ENCODE results near the gene MGAT3. TPM values are rescaled to one million over a fixed set of nuclear protein-coding genes. Genes with fewer than 3 reads are reported as not detected.

The MGAT3 gene
- total RNA-seq, 1 donor = not detected

GRCh38 chr22:39508393-39508792 is 51.6 kb downstream of the MGAT3 start:
- no peak for DNase-seq (ENCODE audit: insufficient read length, low spot score, missing footprints)
- Histone ChIP-seq H3K4me3 (ENCODE audit: insufficient read depth, low read length) (no peak overlapping the region), H3K9me3 (ENCODE audit: low read depth, low read length) (no peaks in the 10 kb centered on the region), H3K4me1 (ENCODE audit: insufficient read depth, low read length) (peaks cover 5% of the 10 kb centered on the region), H3K27me3 (ENCODE audit: insufficient read depth, low read length) (no peaks in the 10 kb centered on the region), H3K36me3 (ENCODE audit: insufficient read depth, low read length) (peaks cover 76% of the 10 kb centered on the region), H3K79me2 (ENCODE audit: insufficient read depth, low read length) (peaks cover 75% of the 10 kb centered on the region), H3K27ac (ENCODE audit: low read depth, low read length) (no peak overlapping the region), H2AFZ (ENCODE audit: low read length) (no peak overlapping the region), H3K4me2 (ENCODE audit: insufficient read depth, low read length) (no peak overlapping the region), H4K20me1 (ENCODE audit: insufficient read depth, low read length) (peaks cover 42% of the 10 kb centered on the region)
- TF ChIP-seq CTCF (IDR thresholded peaks at IDR 0.05; ENCODE audit: extremely low read depth, low read depth, low read length) = no peak

GRCh38 chr22:39510529-39511149 is 53.8 kb downstream of the MGAT3 start:
- peaks cover 11% of the 10 kb centered on the region for H3K4me1 ChIP-seq (ENCODE audit: insufficient read depth, low read length)
- peaks cover 63% of the 10 kb centered on the region for H3K79me2 ChIP-seq (ENCODE audit: insufficient read depth, low read length)
- H3K27ac ChIP-seq (ENCODE audit: low read depth, low read length) = no peak overlapping the region
- no peaks in the 10 kb centered on the region for H3K27me3 ChIP-seq (ENCODE audit: insufficient read depth, low read length)
- TF ChIP-seq CTCF (IDR thresholded peaks at IDR 0.05; ENCODE audit: extremely low read depth, low read depth, low read length) = no peak
- DNase-seq (ENCODE audit: insufficient read length, low spot score, missing footprints) = peak; percentile 3
- no peak overlapping the region for H3K4me2 ChIP-seq (ENCODE audit: insufficient read depth, low read length)
- H3K36me3 ChIP-seq (ENCODE audit: insufficient read depth, low read length) = peaks cover 76% of the 10 kb centered on the region
- H3K9me3 ChIP-seq (ENCODE audit: low read depth, low read length) = no peaks in the 10 kb centered on the region
- no peak overlapping the region for H2AFZ ChIP-seq (ENCODE audit: low read length)
- no peak overlapping the region for H3K4me3 ChIP-seq (ENCODE audit: insufficient read depth, low read length)
- peaks cover 48% of the 10 kb centered on the region for H4K20me1 ChIP-seq (ENCODE audit: insufficient read depth, low read length)

DNA sequence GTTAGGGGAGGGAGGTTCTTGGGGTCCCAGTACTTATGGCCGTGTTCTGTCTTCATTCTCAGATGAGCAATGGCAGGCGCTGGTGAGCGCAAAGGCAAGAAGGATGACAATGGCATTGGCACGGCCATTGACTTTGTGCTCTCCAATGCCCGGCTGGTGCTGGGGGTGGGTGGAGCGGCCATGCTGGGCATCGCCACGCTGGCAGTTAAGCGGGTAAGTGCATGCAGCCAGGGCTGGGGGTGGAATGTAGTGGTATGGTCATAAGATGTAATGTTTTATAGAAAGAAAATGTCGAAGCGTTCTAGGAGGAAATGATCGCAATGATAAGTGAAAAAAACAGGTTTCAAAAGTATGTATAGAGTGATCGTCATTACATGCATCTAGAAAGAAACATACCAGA is 54.4 kb downstream of the MGAT3 start:
- no peak for TF ChIP-seq CTCF (IDR thresholded peaks at IDR 0.05; ENCODE audit: extremely low read depth, low read depth, low read length)
- Histone ChIP-seq H2AFZ (ENCODE audit: low read length) (no peak overlapping the region), H3K9me3 (ENCODE audit: low read depth, low read length) (no peaks in the 10 kb centered on the region), H3K27me3 (ENCODE audit: insufficient read depth, low read length) (no peaks in the 10 kb centered on the region), H3K4me1 (ENCODE audit: insufficient read depth, low read length) (peaks cover 11% of the 10 kb centered on the region), H3K36me3 (ENCODE audit: insufficient read depth, low read length) (peaks cover 73% of the 10 kb centered on the region), H3K79me2 (ENCODE audit: insufficient read depth, low read length) (peaks cover 60% of the 10 kb centered on the region), H3K4me3 (ENCODE audit: insufficient read depth, low read length) (no peak overlapping the region), H3K27ac (ENCODE audit: low read depth, low read length) (no peak overlapping the region), H4K20me1 (ENCODE audit: insufficient read depth, low read length) (peaks cover 43% of the 10 kb centered on the region), H3K4me2 (ENCODE audit: insufficient read depth, low read length) (no peak overlapping the region)
- DNase-seq (ENCODE audit: insufficient read length, low spot score, missing footprints) = peak; percentile 3

GRCh38 chr22:39512026-39512425 is 55.2 kb downstream of the MGAT3 start:
- Histone ChIP-seq H3K27me3 (ENCODE audit: insufficient read depth, low read length) (no peaks in the 10 kb centered on the region), H3K9me3 (ENCODE audit: low read depth, low read length) (no peaks in the 10 kb centered on the region), H3K4me3 (ENCODE audit: insufficient read depth, low read length) (no peak overlapping the region), H4K20me1 (ENCODE audit: insufficient read depth, low read length) (peaks cover 36% of the 10 kb centered on the region), H3K79me2 (ENCODE audit: insufficient read depth, low read length) (peaks cover 55% of the 10 kb centered on the region), H3K4me2 (ENCODE audit: insufficient read depth, low read length) (no peak overlapping the region), H3K4me1 (ENCODE audit: insufficient read depth, low read length) (peaks cover 11% of the 10 kb centered on the region), H3K36me3 (ENCODE audit: insufficient read depth, low read length) (peaks cover 73% of the 10 kb centered on the region), H3K27ac (ENCODE audit: low read depth, low read length) (no peak overlapping the region), H2AFZ (ENCODE audit: low read length) (no peak overlapping the region)
- DNase-seq (ENCODE audit: insufficient read length, low spot score, missing footprints) = no peak
- TF ChIP-seq CTCF (IDR thresholded peaks at IDR 0.05; ENCODE audit: extremely low read depth, low read depth, low read length) = no peak

Measured in osteoblast (primary cell).